Prostate gland (tissue), 2 donors: ENCODE measurements around the gene ERC2. TPM values are rescaled to one million over a fixed set of nuclear protein-coding genes. Genes with fewer than 3 reads are reported as not detected.

Experiments used
- DNase-seq: peaks from one replicate; pipeline ENCODE4 v3.0.0-alpha.2; 2019; ENCODE audit warnings: low spot score
- H3K27ac ChIP-seq, 2 donors: fragments of 200-600 bp; sonication (generic); 2 replicates each; pipeline ENCODE4 v1.5.1; 2017 to 2019
- H3K27me3 ChIP-seq: fragments of 200-600 bp; sonication (generic); replicated peaks from 2 replicates; pipeline ENCODE4 v1.5.1; 2019; ENCODE audit not compliant: insufficient read depth
- H3K36me3 ChIP-seq, 2 donors: fragments of 200-600 bp; sonication (generic); 1 replicate in 1 of 2; 2 replicates in 1 of 2; pipeline versions ENCODE4 v1.5.1 to v1.8.1; 2017 to 2019
- H3K4me1 ChIP-seq: fragments of 200-600 bp; sonication (generic); replicated peaks from 2 replicates; pipeline ENCODE4 v1.5.1; 2019
- H3K4me3 ChIP-seq, 2 donors: fragments of 200-600 bp; sonication (generic); 2 replicates each; pipeline ENCODE4 v1.5.1; 2017 to 2019
- H3K9me3 ChIP-seq: fragments of 200-600 bp; sonication (generic); 2 replicates; pipeline ENCODE4 v1.5.1; 2017
- POLR2A ChIP-seq: fragments of 450-650 bp; IDR thresholded peaks from one replicate; pipeline ENCODE4 v1.6.1; 2016; ENCODE audit warnings: antibody characterized with exemption, mild to moderate bottlenecking
- POLR2AphosphoS5 ChIP-seq: sonication (generic); formaldehyde crosslinking; IDR thresholded peaks from one replicate; pipeline ENCODE4 v1.6.1; 2017; ENCODE audit warnings: antibody characterized with exemption
- WGBS: methylation state at CpG from one replicate; pipeline ENCODE4 v1.1.5; 2018; 5-methylcytosine and 5-hydroxymethylcytosine counted together
- intact Hi-C: fragments of 100-400 bp; cut with DNase I; formaldehyde crosslinking; loops from one replicate; pipeline ENCODE4 v1.14.2; 2022
- total RNA-seq, 2 donors: library from RNA; depleted of rRNA; stranded (reverse); fragments of >200 nt; gene quantifications; one replicate each; pipeline ENCODE4 v1.1.0, GENCODE V29; 2016
- TF ChIP-seq, protein P1 (sequence below), 4 experiments: fragments of 200-600 bp in 2 of 4; fragments of 450-650 bp in 2 of 4; sonication (generic) in 2 of 4; IDR thresholded peaks; 1 replicate in 3 of 4; 2 replicates in 1 of 4; pipeline ENCODE4 v1.5.1; 2016 to 2019; ENCODE audit warnings: antibody characterized with exemption in 4 of 4, mild to moderate bottlenecking in 2 of 4, moderate library complexity in 2 of 4

The ERC2 gene
- total RNA-seq, 2 donors from 2014 or later = 1.0 to 2.7 TPM

DNA sequence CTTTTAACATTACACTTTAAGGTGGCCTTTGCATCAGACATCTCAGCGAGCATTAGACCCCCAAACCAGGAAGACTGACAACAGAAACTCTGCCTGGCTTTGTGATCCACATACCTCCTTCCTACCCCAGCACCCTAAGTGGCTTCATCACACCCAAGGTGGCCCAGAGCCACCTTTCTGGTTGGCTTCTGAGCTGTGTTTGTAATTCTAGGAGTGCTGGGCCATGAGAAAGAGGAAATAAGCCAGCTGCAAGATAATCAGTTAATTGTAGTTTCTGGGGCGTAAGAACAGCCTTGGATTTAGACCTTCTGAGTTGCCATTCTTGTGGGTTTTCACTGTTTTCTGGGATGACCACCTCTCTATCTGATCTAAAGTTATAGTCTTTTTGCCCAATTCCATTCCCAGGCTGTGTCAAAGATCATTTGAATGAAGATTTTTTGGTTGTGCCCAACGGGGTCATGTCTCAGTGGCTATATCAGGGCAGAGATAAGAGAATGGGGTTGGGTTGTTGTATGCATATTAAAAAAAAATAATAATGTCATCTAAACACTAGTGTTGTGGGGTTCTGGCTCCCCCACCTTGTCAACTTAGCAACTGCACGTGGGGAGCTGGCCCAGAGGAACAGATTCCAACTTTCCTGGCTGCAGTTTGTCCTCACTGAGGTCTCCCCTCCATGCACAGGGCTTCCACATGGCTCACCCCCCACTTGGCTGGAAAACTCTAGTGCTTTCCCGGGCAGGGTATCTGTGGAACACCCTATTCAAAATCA lies 746.4 kb downstream of the ERC2 start:
- no peak for DNase-seq
- 61% methylated on average over 5 of the region's 5 CpGs for WGBS
- Histone ChIP-seq H3K36me3 (no peaks in the 10 kb centered on the region), H3K4me3 (no peak overlapping the region), H3K9me3 (no peaks in the 10 kb centered on the region), H3K27ac (no peak overlapping the region), H3K27me3 (no peaks in the 10 kb centered on the region), H3K4me1 (no peaks in the 10 kb centered on the region)
- intact Hi-C loops = loop anchor here (10.0 kb wide), 1 partner anchor 767 kb away; no protein-coding TSS in a partner anchor
- no peak for TF ChIP-seq POLR2AphosphoS5
- TF ChIP-seq POLR2A = no peak
- TF ChIP-seq, protein P1, sequence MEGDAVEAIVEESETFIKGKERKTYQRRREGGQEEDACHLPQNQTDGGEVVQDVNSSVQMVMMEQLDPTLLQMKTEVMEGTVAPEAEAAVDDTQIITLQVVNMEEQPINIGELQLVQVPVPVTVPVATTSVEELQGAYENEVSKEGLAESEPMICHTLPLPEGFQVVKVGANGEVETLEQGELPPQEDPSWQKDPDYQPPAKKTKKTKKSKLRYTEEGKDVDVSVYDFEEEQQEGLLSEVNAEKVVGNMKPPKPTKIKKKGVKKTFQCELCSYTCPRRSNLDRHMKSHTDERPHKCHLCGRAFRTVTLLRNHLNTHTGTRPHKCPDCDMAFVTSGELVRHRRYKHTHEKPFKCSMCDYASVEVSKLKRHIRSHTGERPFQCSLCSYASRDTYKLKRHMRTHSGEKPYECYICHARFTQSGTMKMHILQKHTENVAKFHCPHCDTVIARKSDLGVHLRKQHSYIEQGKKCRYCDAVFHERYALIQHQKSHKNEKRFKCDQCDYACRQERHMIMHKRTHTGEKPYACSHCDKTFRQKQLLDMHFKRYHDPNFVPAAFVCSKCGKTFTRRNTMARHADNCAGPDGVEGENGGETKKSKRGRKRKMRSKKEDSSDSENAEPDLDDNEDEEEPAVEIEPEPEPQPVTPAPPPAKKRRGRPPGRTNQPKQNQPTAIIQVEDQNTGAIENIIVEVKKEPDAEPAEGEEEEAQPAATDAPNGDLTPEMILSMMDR (IDR thresholded peaks at IDR 0.05) = peak in 2 of 4 experiments; percentile 40 to 44

DNA sequence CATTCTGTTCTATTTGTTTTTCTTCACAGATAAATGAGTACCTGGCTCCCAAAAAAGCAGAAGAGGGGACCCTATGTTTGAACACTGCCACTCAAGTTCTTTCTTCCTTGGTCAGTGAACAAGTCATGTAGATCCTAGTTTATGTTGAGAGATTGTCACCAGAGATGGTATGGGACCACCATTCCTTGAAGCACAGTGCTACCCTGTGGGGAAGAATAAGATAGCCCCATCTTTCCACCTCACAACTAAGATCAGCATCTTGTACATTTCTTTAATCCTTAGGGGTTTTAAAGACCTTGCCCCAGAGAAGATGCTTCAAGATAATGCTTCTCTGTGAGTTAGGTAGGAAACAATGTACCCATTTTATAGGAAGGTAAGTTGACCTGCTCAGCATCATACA lies 747.7 kb downstream of the ERC2 start:
- H3K27me3 ChIP-seq = no peaks in the 10 kb centered on the region
- DNase-seq = no peak
- H3K4me1 ChIP-seq = no peaks in the 10 kb centered on the region
- no peaks in the 10 kb centered on the region for H3K9me3 ChIP-seq
- H3K27ac ChIP-seq = no peak overlapping the region
- TF ChIP-seq, protein P1 (IDR thresholded peaks at IDR 0.05) = peak in 1 of 4 experiments; percentile 8
- no peak for TF ChIP-seq POLR2AphosphoS5
- intact Hi-C loops = loop anchor here (10.0 kb wide), 1 partner anchor 766 kb away; no protein-coding TSS in a partner anchor
- no peak overlapping the region for H3K4me3 ChIP-seq
- no peaks in the 10 kb centered on the region for H3K36me3 ChIP-seq

DNA sequence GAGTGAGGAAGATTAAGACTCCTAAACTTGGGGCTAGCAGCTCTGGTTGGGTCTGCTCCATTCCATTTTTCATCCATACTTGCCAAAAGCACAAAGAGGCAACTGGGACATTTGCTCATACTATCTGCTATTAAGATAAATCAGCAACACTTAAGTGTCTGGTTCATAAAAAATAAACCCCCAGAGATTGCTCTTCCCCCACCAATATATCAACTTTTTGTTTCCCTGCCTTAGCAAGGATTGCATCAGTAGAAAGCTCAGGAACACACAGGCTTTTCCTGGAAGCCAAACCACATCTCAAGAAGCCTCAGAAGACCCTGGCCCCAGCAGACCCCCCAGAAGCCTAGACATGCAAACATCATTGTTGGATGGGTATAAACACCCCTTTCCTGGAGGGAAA lies 748.8 kb downstream of the ERC2 start:
- DNase-seq = no peak
- Histone ChIP-seq H3K27me3 (no peaks in the 10 kb centered on the region), H3K9me3 (no peaks in the 10 kb centered on the region), H3K4me3 (no peak overlapping the region), H3K4me1 (no peaks in the 10 kb centered on the region), H3K36me3 (no peaks in the 10 kb centered on the region), H3K27ac (no peak overlapping the region)
- intact Hi-C loops = loop anchor here (5.0 kb wide), 1 partner anchor 232 kb away; the partner anchor contains the start of gene WNT5A
- TF ChIP-seq POLR2A = no peak
- TF ChIP-seq, protein P1 (IDR thresholded peaks at IDR 0.05) = no peak
- no peak for TF ChIP-seq POLR2AphosphoS5

DNA sequence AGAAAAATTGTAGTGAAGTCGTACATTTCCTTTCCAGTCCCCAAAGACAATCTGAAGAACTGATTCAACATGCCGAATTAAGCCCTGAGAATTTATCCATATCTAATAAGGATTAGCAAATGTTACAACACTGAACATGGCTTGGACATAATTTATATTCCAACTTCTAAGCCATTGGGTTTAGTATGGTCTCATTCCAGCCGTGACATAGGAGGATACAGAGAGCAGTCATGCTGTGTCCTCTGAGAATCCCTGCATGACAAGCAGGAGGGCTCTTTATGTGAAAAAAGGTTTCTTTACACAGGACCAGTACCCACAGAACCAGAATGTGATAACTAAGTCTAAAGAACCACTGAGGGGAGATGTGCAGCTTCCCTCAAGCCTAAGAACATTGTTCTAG lies 749.3 kb downstream of the ERC2 start:
- H3K27ac ChIP-seq = no peak overlapping the region
- no peak overlapping the region for H3K4me3 ChIP-seq
- intact Hi-C loops = loop anchor here (5.0 kb wide), 1 partner anchor 232 kb away; the partner anchor contains the start of gene WNT5A
- no peaks in the 10 kb centered on the region for H3K27me3 ChIP-seq
- no peaks in the 10 kb centered on the region for H3K4me1 ChIP-seq
- no peak for TF ChIP-seq POLR2A
- TF ChIP-seq, protein P1 (IDR thresholded peaks at IDR 0.05) = no peak
- TF ChIP-seq POLR2AphosphoS5 = no peak
- no peaks in the 10 kb centered on the region for H3K9me3 ChIP-seq
- WGBS = 80% methylated on average over 3 of the region's 3 CpGs
- DNase-seq = no peak
- no peaks in the 10 kb centered on the region for H3K36me3 ChIP-seq

DNA sequence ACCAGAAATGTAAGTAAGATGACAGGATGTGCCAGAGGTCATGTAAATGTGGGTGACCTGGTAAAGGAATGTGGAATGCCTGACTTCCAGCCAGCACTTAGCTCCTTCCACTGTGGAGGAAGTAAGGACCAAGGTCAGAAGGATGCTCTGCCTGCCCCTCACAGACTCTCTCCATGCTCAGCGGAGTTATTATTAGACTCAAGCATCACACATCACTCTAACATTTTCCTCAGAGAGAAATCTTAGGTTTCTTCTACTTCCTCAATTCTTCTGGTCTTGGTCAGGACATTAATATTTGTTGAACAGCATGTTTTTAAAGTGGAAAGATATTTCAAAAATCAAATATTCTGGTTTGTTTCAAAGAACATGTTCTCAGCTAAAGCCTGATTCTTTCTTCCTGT lies 749.7 kb downstream of the ERC2 start:
- TF ChIP-seq, protein P1 (IDR thresholded peaks at IDR 0.05) = no peak
- TF ChIP-seq POLR2A (no peak), POLR2AphosphoS5 (no peak)
- Histone ChIP-seq H3K27ac (no peak overlapping the region), H3K4me1 (no peaks in the 10 kb centered on the region), H3K36me3 (no peaks in the 10 kb centered on the region), H3K9me3 (no peaks in the 10 kb centered on the region), H3K27me3 (no peaks in the 10 kb centered on the region), H3K4me3 (no peak overlapping the region)
- intact Hi-C loops = loop anchor here (5.0 kb wide), 1 partner anchor 231 kb away; the partner anchor contains the start of gene WNT5A
- no peak for DNase-seq
- 71% methylated on average over 1 of the region's 1 CpG for WGBS
